Mesothelial cell of epicardium (in vitro differentiated cells): Measurements from ENCODE around the gene TEX2. TPM values are rescaled to one million over a fixed set of nuclear protein-coding genes. Genes with fewer than 3 reads are reported as not detected.

Experiments used
- DNase-seq, 2 experiments: peaks; one replicate each; pipeline ENCODE4 v3.0.0; 2021; ENCODE audit warnings: low spot score in 2 of 2; ENCODE audit not compliant: unreplicated experiment in 2 of 2
- H3K27ac Mint-ChIP-seq: 2 replicates; pipeline ENCODE4 v1.8.0; 2021; ENCODE audit warnings: mixed read lengths
- H3K27me3 Mint-ChIP-seq: 2 replicates; pipeline ENCODE4 v1.8.0; 2021; ENCODE audit warnings: low read depth, mixed read lengths
- H3K36me3 Mint-ChIP-seq: 2 replicates; pipeline ENCODE4 v1.8.0; 2021; ENCODE audit warnings: mixed read lengths
- H3K4me1 Mint-ChIP-seq: 2 replicates; pipeline ENCODE4 v1.8.0; 2021; ENCODE audit warnings: mixed read lengths
- H3K4me3 Mint-ChIP-seq: 2 replicates; pipeline ENCODE4 v1.8.0; 2021; ENCODE audit warnings: mild to moderate bottlenecking, moderate library complexity, mixed read lengths
- H3K9me3 Mint-ChIP-seq: 2 replicates; pipeline ENCODE4 v1.8.0; 2021; ENCODE audit warnings: mixed read lengths
- total RNA-seq: library from RNA; stranded (reverse); gene quantifications from 3 replicates; pipeline ENCODE4 v1.2.1, GENCODE V29; 2021
- TF ChIP-seq, protein P1 (sequence below): fragments of 200-600 bp; sonication (generic); IDR thresholded peaks from one replicate; pipeline ENCODE4 v1.5.0; 2021; ENCODE audit warnings: antibody characterized with exemption; ENCODE audit not compliant: unreplicated experiment

Gene TEX2
- total RNA-seq, 1 donor from 2014 or later, result 27.1 TPM

DNA sequence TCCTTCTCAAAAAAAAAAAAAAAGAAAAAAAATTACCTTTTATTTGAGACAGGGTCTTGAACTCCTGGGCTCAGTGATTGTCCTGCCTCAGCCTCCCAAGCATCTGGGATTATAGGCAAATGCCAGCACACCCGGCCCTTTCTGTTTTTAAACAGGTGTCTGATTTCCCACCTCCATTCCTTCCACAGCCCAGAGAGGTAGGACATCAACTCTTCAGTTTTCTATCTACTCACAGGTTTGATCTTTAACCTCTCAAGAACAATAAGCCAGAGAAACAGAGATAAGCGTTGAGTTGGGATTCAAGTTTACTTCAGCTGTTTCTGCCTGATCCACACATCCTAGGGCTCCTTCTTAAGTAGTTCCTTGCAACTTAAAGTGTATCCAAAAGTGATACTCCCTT lies 41.5 kb upstream of the TEX2 start:
- Mint-ChIP-seq H3K27ac (no peak overlapping the region), H3K4me3 (no peak overlapping the region), H3K4me1 (peaks cover 22% of the 10 kb centered on the region), H3K9me3 (no peaks in the 10 kb centered on the region), H3K27me3 (no peaks in the 10 kb centered on the region), H3K36me3 (no peaks in the 10 kb centered on the region)
- no peak for DNase-seq
- TF ChIP-seq, protein P1, sequence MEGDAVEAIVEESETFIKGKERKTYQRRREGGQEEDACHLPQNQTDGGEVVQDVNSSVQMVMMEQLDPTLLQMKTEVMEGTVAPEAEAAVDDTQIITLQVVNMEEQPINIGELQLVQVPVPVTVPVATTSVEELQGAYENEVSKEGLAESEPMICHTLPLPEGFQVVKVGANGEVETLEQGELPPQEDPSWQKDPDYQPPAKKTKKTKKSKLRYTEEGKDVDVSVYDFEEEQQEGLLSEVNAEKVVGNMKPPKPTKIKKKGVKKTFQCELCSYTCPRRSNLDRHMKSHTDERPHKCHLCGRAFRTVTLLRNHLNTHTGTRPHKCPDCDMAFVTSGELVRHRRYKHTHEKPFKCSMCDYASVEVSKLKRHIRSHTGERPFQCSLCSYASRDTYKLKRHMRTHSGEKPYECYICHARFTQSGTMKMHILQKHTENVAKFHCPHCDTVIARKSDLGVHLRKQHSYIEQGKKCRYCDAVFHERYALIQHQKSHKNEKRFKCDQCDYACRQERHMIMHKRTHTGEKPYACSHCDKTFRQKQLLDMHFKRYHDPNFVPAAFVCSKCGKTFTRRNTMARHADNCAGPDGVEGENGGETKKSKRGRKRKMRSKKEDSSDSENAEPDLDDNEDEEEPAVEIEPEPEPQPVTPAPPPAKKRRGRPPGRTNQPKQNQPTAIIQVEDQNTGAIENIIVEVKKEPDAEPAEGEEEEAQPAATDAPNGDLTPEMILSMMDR, result no peak

DNA sequence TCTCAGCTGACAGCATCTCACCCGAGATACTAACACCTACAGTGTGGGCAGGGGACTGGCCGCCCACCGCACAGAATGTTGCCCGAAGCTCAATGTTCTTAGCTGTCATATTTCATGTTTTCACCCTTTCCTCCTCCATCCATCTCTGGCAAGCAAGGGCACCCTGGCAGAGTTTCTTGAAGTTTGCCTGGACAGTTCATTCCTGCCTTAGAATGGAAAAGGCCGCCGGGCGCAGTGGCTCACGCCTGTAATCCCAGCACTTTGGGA lies 37.6 kb upstream of the TEX2 start:
- DNase-seq, result no peak
- Mint-ChIP-seq H3K36me3 (no peaks in the 10 kb centered on the region), H3K27ac (peak overlapping the region; percentile 44), H3K4me3 (no peak overlapping the region), H3K27me3 (no peaks in the 10 kb centered on the region), H3K4me1 (peaks cover 28% of the 10 kb centered on the region), H3K9me3 (no peaks in the 10 kb centered on the region)
- TF ChIP-seq, protein P1, result no peak

GRCh38 chr17:64297467-64298088 lies 34.5 kb upstream of the TEX2 start:
- Mint-ChIP-seq H3K4me1 (peaks cover 27% of the 10 kb centered on the region), H3K27ac (no peak overlapping the region), H3K4me3 (no peak overlapping the region), H3K9me3 (no peaks in the 10 kb centered on the region), H3K27me3 (no peaks in the 10 kb centered on the region), H3K36me3 (no peaks in the 10 kb centered on the region)
- TF ChIP-seq, protein P1, result no peak
- no peak for DNase-seq

DNA sequence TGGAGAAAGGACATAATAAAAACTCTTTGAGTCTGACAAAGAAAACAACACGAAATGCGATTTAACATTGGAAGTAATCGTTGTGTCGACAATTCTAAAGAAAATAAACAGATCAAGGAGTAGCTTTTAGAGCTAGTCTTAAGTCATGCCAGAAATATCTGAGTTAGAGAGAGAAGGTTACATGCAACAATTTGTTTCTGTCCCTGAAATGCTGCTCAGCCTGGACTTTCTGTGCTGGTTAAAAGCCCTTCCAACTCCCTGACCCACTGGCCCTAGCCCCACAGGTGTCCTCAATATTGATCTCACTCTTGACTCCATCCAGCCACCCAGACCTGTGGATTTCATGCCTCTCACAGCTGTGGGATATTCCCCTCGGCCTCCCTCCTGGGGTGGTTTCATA lies 33.2 kb upstream of the TEX2 start:
- Mint-ChIP-seq H3K36me3 (peaks cover 2% of the 10 kb centered on the region), H3K27me3 (peaks cover 2% of the 10 kb centered on the region), H3K9me3 (peaks cover 8% of the 10 kb centered on the region), H3K4me1 (peaks cover 17% of the 10 kb centered on the region), H3K27ac (no peak overlapping the region), H3K4me3 (no peak overlapping the region)
- no peak for DNase-seq
- TF ChIP-seq, protein P1, result no peak

GRCh38 chr17:64295146-64295545 lies 32.1 kb upstream of the TEX2 start:
- no peak overlapping the region for H3K4me3 Mint-ChIP-seq
- peaks cover 9% of the 10 kb centered on the region for H3K4me1 Mint-ChIP-seq
- H3K27me3 Mint-ChIP-seq, result peaks cover 2% of the 10 kb centered on the region
- no peak for DNase-seq
- peaks cover 14% of the 10 kb centered on the region for H3K9me3 Mint-ChIP-seq
- peaks cover 3% of the 10 kb centered on the region for H3K36me3 Mint-ChIP-seq
- no peak overlapping the region for H3K27ac Mint-ChIP-seq
- TF ChIP-seq, protein P1, result no peak
